Thyroid gland (tissue), 4 donors: ENCODE measurements around the gene PRG3. TPM values are rescaled to one million over a fixed set of nuclear protein-coding genes. Genes with fewer than 3 reads are reported as not detected.

ENCODE experiments used
- DNase-seq, 2 donors: peaks; one replicate each; pipeline ENCODE4 v3.0.0-alpha.2; 2019
- H3K27ac ChIP-seq, 3 donors: fragments of 200-600 bp; sonication (generic); 1 replicate in 2 of 3; 2 replicates in 1 of 3; pipeline ENCODE4 v1.5.1; 2016 to 2019; ENCODE audit warnings: mild to moderate bottlenecking in 1 of 3, moderate library complexity in 1 of 3
- H3K27me3 ChIP-seq: fragments of 200-600 bp; sonication (generic); one replicate; pipeline ENCODE4 v1.5.1; 2019
- H3K36me3 ChIP-seq, 2 donors: fragments of 200-600 bp; sonication (generic); one replicate each; pipeline ENCODE4 v1.5.1; 2016 to 2019
- H3K4me1 ChIP-seq, 2 donors: fragments of 200-600 bp; sonication (generic); one replicate each; pipeline ENCODE4 v1.5.1; 2017 to 2019
- H3K4me3 ChIP-seq, 3 donors: fragments of 200-600 bp; sonication (generic); replicated peaks in 1 of 3; 1 replicate in 2 of 3; 2 replicates in 1 of 3; pipeline ENCODE4 v1.5.1; 2016; ENCODE audit warnings: mild to moderate bottlenecking in 1 of 3
- H3K9me3 ChIP-seq: fragments of 200-600 bp; sonication (generic); one replicate; pipeline ENCODE4 v1.5.1; 2017
- CTCF ChIP-seq, 6 experiments: fragments of 200-600 bp in 3 of 6; fragments of 450-650 bp in 3 of 6; sonication (generic) in 3 of 6; IDR thresholded peaks; one replicate each; pipeline ENCODE4 v1.5.1; 2016 to 2019; ENCODE audit warnings: antibody characterized with exemption in 6 of 6, mild to moderate bottlenecking in 2 of 6, inconsistent platforms in 1 of 6, moderate library complexity in 1 of 6
- POLR2A ChIP-seq, 2 donors: fragments of 450-650 bp; IDR thresholded peaks; one replicate each; pipeline ENCODE4 v1.6.1; 2017; ENCODE audit warnings: antibody characterized with exemption in 2 of 2, mild to moderate bottlenecking in 2 of 2, moderate library complexity in 1 of 2
- WGBS, 2 donors: methylation state at CpG; one replicate each; pipeline ENCODE4 v1.1.5; 2017; 5-methylcytosine and 5-hydroxymethylcytosine counted together
- intact Hi-C: fragments of 100-400 bp; cut with DNase I; formaldehyde crosslinking; loops from one replicate; pipeline ENCODE4 v1.15.1; 2023
- total RNA-seq, 4 donors: library from RNA; depleted of rRNA; stranded (reverse); fragments of >200 nt; gene quantifications; one replicate each; pipeline ENCODE4 v1.2.3, GENCODE V29; 2016

The PRG3 gene
- total RNA-seq, 4 donors from 2014 or later, result not detected

GRCh38 chr11:57336111-57336666, 44.8 kb downstream of the PRG3 start:
- H3K4me1 ChIP-seq, result peaks cover 4 to 16% of the 10 kb centered on the region in 2 donors
- H3K9me3 ChIP-seq, result no peaks in the 10 kb centered on the region
- TF ChIP-seq POLR2A (IDR thresholded peaks at IDR 0.05) (no peak), CTCF (IDR thresholded peaks at IDR 0.05) (no peak)
- intact Hi-C loops, result no loop called here
- H3K27me3 ChIP-seq, result no peaks in the 10 kb centered on the region
- H3K36me3 ChIP-seq, result peaks cover 13 to 22% of the 10 kb centered on the region in 2 donors
- peak overlapping the region; percentile 89 to 90 (median 89) for H3K27ac ChIP-seq
- no peak for DNase-seq
- WGBS, 2 donors, result 38 to 49% methylated on average over 12 of the region's 12 CpGs
- H3K4me3 ChIP-seq, result peak overlapping the region in 2 of 3 donors; percentile 93 to 98

- intact Hi-C loops, result no loop called here
- H3K4me1 ChIP-seq, result peaks cover 4 to 16% of the 10 kb centered on the region in 2 donors
- peak; percentile 87 to 90 for DNase-seq
- H3K36me3 ChIP-seq, result peaks cover 19 to 28% of the 10 kb centered on the region in 2 donors
- no peaks in the 10 kb centered on the region for H3K27me3 ChIP-seq
- no peak for TF ChIP-seq CTCF (IDR thresholded peaks at IDR 0.05)
- peak in 1 of 2 donors; percentile 42 for TF ChIP-seq POLR2A (IDR thresholded peaks at IDR 0.05)
- peak within 1 kb of the TSS; percentile 89 to 90 (median 89) for H3K27ac ChIP-seq
- H3K9me3 ChIP-seq, result no peaks in the 10 kb centered on the region
- H3K4me3 ChIP-seq, result peak within 1 kb of the TSS; percentile 91 to 98 (median 93)
- WGBS, 2 donors, result 0 to 2% methylated on average over 6 to 19 of the region's 69 CpGs
Measured at GRCh38 chr11:57335343-57336110, 45.4 kb downstream of the PRG3 start, which contains the start of gene SSRP1. Gene SSRP1, minus strand, starts transcription at chr11:57335892. Its CDS starts 771 bp downstream, at chr11:57335121.

- DNase-seq, result no peak
- Histone ChIP-seq H3K36me3 (peaks cover 25 to 34% of the 10 kb centered on the region in 2 donors), H3K27me3 (no peaks in the 10 kb centered on the region), H3K27ac (peak overlapping the region; percentile 89 to 90 (median 89)), H3K4me3 (peak overlapping the region; percentile 91 to 98 (median 93)), H3K4me1 (peaks cover 4 to 16% of the 10 kb centered on the region in 2 donors), H3K9me3 (no peaks in the 10 kb centered on the region)
- WGBS, 2 donors, result 3 to 6% methylated on average over 7 of the region's 7 CpGs
- intact Hi-C loops, result no loop called here
- TF ChIP-seq CTCF (IDR thresholded peaks at IDR 0.05) (no peak), POLR2A (IDR thresholded peaks at IDR 0.05) (no peak)
Measured at GRCh38 chr11:57335023-57335342, 46.0 kb downstream of the PRG3 start.

- no peak overlapping the region for H3K27ac ChIP-seq
- DNase-seq, result no peak
- H3K9me3 ChIP-seq, result no peaks in the 10 kb centered on the region
- H3K36me3 ChIP-seq, result peaks cover 41 to 51% of the 10 kb centered on the region in 2 donors
- H3K4me1 ChIP-seq, result peaks cover 4 to 16% of the 10 kb centered on the region in 2 donors
- TF ChIP-seq POLR2A (IDR thresholded peaks at IDR 0.05) (no peak), CTCF (IDR thresholded peaks at IDR 0.05) (no peak)
- H3K4me3 ChIP-seq, result no peak overlapping the region
- intact Hi-C loops, result no loop called here
- H3K27me3 ChIP-seq, result no peaks in the 10 kb centered on the region
- WGBS, 2 donors, result 94 to 97% methylated on average over 11 of the region's 11 CpGs
Measured at GRCh38 chr11:57332694-57333440, 48.1 kb downstream of the PRG3 start.
